Suprapubic skin (tissue), 3 donors: ENCODE data around the gene TTBK2.

ENCODE experiments used
- CTCF ChIP-seq, 2 donors: fragments of 200-600 bp in 1 of 2; fragments of 450-650 bp in 1 of 2; sonication (generic) in 1 of 2; IDR thresholded peaks; one replicate each; pipeline ENCODE4 v1.5.1; 2016 to 2019; ENCODE audit warnings: antibody characterized with exemption in 2 of 2, mild to moderate bottlenecking in 1 of 2, moderate library complexity in 1 of 2
- EP300 ChIP-seq: sonication (generic); formaldehyde crosslinking; IDR thresholded peaks from one replicate; pipeline ENCODE4 v1.6.1; 2017; ENCODE audit warnings: antibody characterized with exemption
- POLR2A ChIP-seq, 2 donors: fragments of 450-650 bp; IDR thresholded peaks; one replicate each; pipeline ENCODE4 v1.6.1; 2017; ENCODE audit warnings: antibody characterized with exemption in 2 of 2, mild to moderate bottlenecking in 2 of 2, moderate library complexity in 2 of 2

- TF ChIP-seq POLR2A (IDR thresholded peaks at IDR 0.05) (no peak), CTCF (IDR thresholded peaks at IDR 0.05) (no peak), EP300 (no peak)
Measured at GRCh38 chr15:42848846-42849245, 71.7 kb downstream of the TTBK2 start.
